ENCODE results near the gene NEDD4L.

The NEDD4L gene

GRCh38 chr18:58103339-58103985 is 59.4 kb downstream of the NEDD4L start:
- Histone ChIP-seq H3K27me3 (no peaks in the 10 kb centered on the region), H3K4me3 (ENCODE audit: low read depth, low read length) (no peak overlapping the region), H3K4me1 (no peaks in the 10 kb centered on the region)

GRCh38 chr18:58104096-58104495 is 60.1 kb downstream of the NEDD4L start:
- Histone ChIP-seq H3K36me3 (no peaks in the 10 kb centered on the region), H3K9me3 (no peaks in the 10 kb centered on the region), H3K4me1 (no peaks in the 10 kb centered on the region), H3K4me3 (ENCODE audit: low read depth, low read length) (no peak overlapping the region), H3K27me3 (no peaks in the 10 kb centered on the region)
- no peak for TF ChIP-seq CTCF (IDR thresholded peaks at IDR 0.05; ENCODE audit: low read depth, low read length)
- DNase-seq, result no peak

More at GRCh38 chr18:58103339-58103985, 59.4 kb downstream of the NEDD4L start:
- TF ChIP-seq CTCF (IDR thresholded peaks at IDR 0.05; ENCODE audit: low read depth, low read length), result no peak
- Histone ChIP-seq H3K36me3 (no peaks in the 10 kb centered on the region), H3K9me3 (no peaks in the 10 kb centered on the region)
- no peak for DNase-seq

GRCh38 chr18:58105206-58105887 is 61.3 kb downstream of the NEDD4L start:
- H3K4me3 ChIP-seq (ENCODE audit: low read depth, low read length), result no peak overlapping the region
- H3K36me3 ChIP-seq, result no peaks in the 10 kb centered on the region
- no peak for TF ChIP-seq CTCF (IDR thresholded peaks at IDR 0.05; ENCODE audit: low read depth, low read length)
- H3K27me3 ChIP-seq, result no peaks in the 10 kb centered on the region
- DNase-seq, result peak; percentile 8
- no peaks in the 10 kb centered on the region for H3K4me1 ChIP-seq
- no peaks in the 10 kb centered on the region for H3K9me3 ChIP-seq

GRCh38 chr18:58105888-58106260 is 61.8 kb downstream of the NEDD4L start:
- DNase-seq, result no peak
- Histone ChIP-seq H3K9me3 (no peaks in the 10 kb centered on the region), H3K36me3 (no peaks in the 10 kb centered on the region), H3K4me3 (ENCODE audit: low read depth, low read length) (no peak overlapping the region), H3K27me3 (no peaks in the 10 kb centered on the region), H3K4me1 (no peaks in the 10 kb centered on the region)
- TF ChIP-seq CTCF (IDR thresholded peaks at IDR 0.05; ENCODE audit: low read depth, low read length), result no peak

- no peaks in the 10 kb centered on the region for H3K36me3 ChIP-seq
- TF ChIP-seq CTCF (IDR thresholded peaks at IDR 0.05; ENCODE audit: low read depth, low read length), result no peak
- no peaks in the 10 kb centered on the region for H3K9me3 ChIP-seq
- no peaks in the 10 kb centered on the region for H3K4me1 ChIP-seq
- H3K4me3 ChIP-seq (ENCODE audit: low read depth, low read length), result no peak overlapping the region
- no peak for DNase-seq
- H3K27me3 ChIP-seq, result no peaks in the 10 kb centered on the region
Observed at GRCh38 chr18:58106289-58107070, 62.5 kb downstream of the NEDD4L start.
